ENCODE data around the gene DNAJC24.

DNA sequence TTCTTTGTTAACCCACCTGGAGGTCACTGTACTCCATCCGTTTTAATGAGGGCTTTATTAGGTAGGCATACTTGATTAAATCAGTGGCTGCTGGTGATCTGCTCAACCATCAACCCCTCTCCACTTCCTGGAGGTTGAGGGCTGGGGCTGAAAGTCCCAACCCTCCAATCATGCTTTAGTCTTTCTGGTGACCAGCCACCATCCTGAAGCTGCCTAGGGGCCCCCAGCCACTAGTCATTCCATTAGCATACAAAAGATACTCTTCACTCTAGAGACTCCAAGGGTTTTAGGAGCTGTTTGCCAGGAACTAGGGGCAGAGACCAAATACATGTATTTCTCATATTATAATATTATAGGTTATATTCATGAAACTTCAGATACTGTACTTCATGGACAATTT lies 13.5 kb downstream of the DNAJC24 start:
- TF ChIP-seq, protein P1, sequence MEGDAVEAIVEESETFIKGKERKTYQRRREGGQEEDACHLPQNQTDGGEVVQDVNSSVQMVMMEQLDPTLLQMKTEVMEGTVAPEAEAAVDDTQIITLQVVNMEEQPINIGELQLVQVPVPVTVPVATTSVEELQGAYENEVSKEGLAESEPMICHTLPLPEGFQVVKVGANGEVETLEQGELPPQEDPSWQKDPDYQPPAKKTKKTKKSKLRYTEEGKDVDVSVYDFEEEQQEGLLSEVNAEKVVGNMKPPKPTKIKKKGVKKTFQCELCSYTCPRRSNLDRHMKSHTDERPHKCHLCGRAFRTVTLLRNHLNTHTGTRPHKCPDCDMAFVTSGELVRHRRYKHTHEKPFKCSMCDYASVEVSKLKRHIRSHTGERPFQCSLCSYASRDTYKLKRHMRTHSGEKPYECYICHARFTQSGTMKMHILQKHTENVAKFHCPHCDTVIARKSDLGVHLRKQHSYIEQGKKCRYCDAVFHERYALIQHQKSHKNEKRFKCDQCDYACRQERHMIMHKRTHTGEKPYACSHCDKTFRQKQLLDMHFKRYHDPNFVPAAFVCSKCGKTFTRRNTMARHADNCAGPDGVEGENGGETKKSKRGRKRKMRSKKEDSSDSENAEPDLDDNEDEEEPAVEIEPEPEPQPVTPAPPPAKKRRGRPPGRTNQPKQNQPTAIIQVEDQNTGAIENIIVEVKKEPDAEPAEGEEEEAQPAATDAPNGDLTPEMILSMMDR (IDR thresholded peaks at IDR 0.05; ENCODE audit: borderline replicate concordance, extremely low read depth, low read length, poor library complexity, severe bottlenecking): no peak
- TF ChIP-seq EZH2 (IDR thresholded peaks at IDR 0.05; ENCODE audit: borderline replicate concordance, low read depth, low read length, severe bottlenecking): no peak
